Measurements from ENCODE around the gene NFASC.
A peak's percentile ranks its signal among the peaks of the same experiment; 100 is the strongest.

The NFASC gene

GRCh38 chr1:205041998-205042910 is 171.6 kb downstream of the NFASC start:
- DNase-seq (ENCODE audit: low read depth in 2 of 2) = no peak

GRCh38 chr1:205042911-205043806 is 172.5 kb downstream of the NFASC start, which contains the start of gene CNTN2:
Gene CNTN2, plus strand, starts transcription at chr1:205043212. Its CDS starts 9,974 bp downstream, at chr1:205053186.
- DNase-seq (ENCODE audit: low read depth in 2 of 2) = no peak

GRCh38 chr1:205043866-205044265 is 173.2 kb downstream of the NFASC start:
- DNase-seq (ENCODE audit: low read depth in 2 of 2) = no peak

GRCh38 chr1:205044741-205045140 is 174.1 kb downstream of the NFASC start:
- DNase-seq (ENCODE audit: low read depth in 2 of 2) = no peak

- DNase-seq (ENCODE audit: low read depth in 2 of 2) = no peak
Measured at GRCh38 chr1:205045146-205045545, 174.5 kb downstream of the NFASC start.

GRCh38 chr1:205046870-205047269 is 176.2 kb downstream of the NFASC start:
- no peak for DNase-seq (ENCODE audit: low read depth in 2 of 2)

GRCh38 chr1:205047764-205048231 is 177.1 kb downstream of the NFASC start:
- DNase-seq (ENCODE audit: low read depth in 2 of 2) = no peak

GRCh38 chr1:205048382-205048781 is 177.7 kb downstream of the NFASC start:
- no peak for DNase-seq (ENCODE audit: low read depth in 2 of 2)

- no peak for DNase-seq (ENCODE audit: low read depth in 2 of 2)
Measured at GRCh38 chr1:205049479-205049878, 178.8 kb downstream of the NFASC start.

- no peak for DNase-seq (ENCODE audit: low read depth in 2 of 2)
Measured at GRCh38 chr1:205052690-205053089, 182.0 kb downstream of the NFASC start.

- no peak for DNase-seq (ENCODE audit: low read depth in 2 of 2)
Measured at GRCh38 chr1:205053296-205053695, 182.6 kb downstream of the NFASC start.

GRCh38 chr1:205054013-205054412 is 183.4 kb downstream of the NFASC start:
- DNase-seq (ENCODE audit: low read depth in 2 of 2) = no peak

GRCh38 chr1:205056188-205056611 is 185.5 kb downstream of the NFASC start:
- DNase-seq (ENCODE audit: low read depth in 2 of 2) = no peak

GRCh38 chr1:205056956-205057568 is 186.4 kb downstream of the NFASC start:
- no peak for DNase-seq (ENCODE audit: low read depth in 2 of 2)

- no peak for DNase-seq (ENCODE audit: low read depth in 2 of 2)
Measured at GRCh38 chr1:205057808-205058575, 187.3 kb downstream of the NFASC start.

- no peak for DNase-seq (ENCODE audit: low read depth in 2 of 2)
Measured at GRCh38 chr1:205058853-205059252, 188.2 kb downstream of the NFASC start.

GRCh38 chr1:205059660-205060059 is 189.0 kb downstream of the NFASC start:
- no peak for DNase-seq (ENCODE audit: low read depth in 2 of 2)

- DNase-seq (ENCODE audit: low read depth in 2 of 2) = no peak
Measured at GRCh38 chr1:205060746-205061145, 190.1 kb downstream of the NFASC start.

- no peak for DNase-seq (ENCODE audit: low read depth in 2 of 2)
Measured at GRCh38 chr1:205061227-205061626, 190.6 kb downstream of the NFASC start.

GRCh38 chr1:205061665-205062069 is 191.0 kb downstream of the NFASC start:
- DNase-seq (ENCODE audit: low read depth in 2 of 2) = peak; percentile 64 to 74

GRCh38 chr1:205062319-205062718 is 191.7 kb downstream of the NFASC start:
- DNase-seq (ENCODE audit: low read depth in 2 of 2) = no peak

All from stimulated activated CD4-positive, alpha-beta T cell treated with anti-CD3 and anti-CD28 coated beads, Interleukin-4, amount 100 ng/mL, for 48 hours (primary cell).